ENCODE data around the gene NTN5. TPM values are rescaled to one million over a fixed set of nuclear protein-coding genes. Genes with fewer than 3 reads are reported as not detected.

Gene NTN5
- total and polyA plus RNA-seq, 9 of the 15 experiments (the other 6 are each of a cell fraction or from before 2014, with no cell fraction given), result not detected

DNA sequence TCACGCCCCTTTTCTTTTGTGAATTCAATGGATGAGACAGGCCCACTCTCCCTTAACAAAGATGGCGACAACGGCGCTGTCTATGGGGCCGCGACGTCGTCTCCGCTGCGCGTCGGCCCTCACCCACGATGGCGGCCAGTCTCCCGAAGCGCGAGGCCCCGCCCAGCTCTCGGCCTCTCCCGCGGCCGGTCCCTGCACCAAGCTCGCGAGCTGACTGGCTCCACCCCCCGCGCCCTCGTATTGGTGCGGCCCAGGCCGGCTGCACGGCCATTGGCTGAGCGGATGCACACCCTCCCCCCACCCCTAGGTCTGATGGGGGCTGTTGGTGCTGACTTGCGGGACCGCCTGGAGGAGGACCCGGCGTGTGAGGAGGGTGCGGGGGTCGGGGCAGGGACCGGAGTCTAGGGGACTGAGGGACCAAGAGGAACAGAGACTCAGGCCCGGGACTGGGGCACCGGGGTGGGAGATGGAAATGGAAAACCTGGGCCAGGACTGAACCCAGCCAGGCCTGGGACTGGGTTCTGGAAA is 48.7 kb downstream of the NTN5 start (continued):
- TF ChIP-seq ZNF561 (CRISPR knock-in tag; conservative IDR thresholded peaks at IDR 0.05), result no peak

DNA sequence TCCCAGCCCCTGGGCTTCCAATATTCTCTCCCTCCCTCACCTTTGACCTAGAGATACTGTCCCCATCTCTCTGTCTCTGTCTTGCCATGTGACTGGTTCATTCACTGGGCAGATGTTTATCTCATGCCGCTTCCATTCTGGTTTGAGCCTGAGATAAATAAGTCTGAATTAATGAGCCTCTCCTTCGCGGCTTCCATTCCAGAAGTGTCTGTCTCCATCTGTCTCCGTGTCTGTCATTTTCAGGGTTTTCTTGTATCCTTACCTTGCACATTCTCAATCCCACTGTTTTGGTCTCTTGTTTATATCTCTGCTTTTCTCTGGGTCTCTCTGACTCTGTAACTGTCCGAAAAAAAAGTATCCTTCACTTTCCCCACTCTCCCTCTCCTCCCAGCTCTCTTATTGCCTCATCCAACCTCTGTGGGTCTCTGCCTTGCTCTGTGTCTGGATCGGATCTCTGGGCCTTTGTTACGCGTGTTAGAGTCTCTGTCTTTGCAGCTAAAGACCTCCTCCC is 49.2 kb downstream of the NTN5 start:
- Histone ChIP-seq H3K9me3 (replicated peaks; ENCODE audit: control insufficient read depth, insufficient read depth, low read depth, low read length) (no peaks in the 10 kb centered on the region), H2AFZ (ENCODE audit: low read depth, low read length) (peak overlapping the region; percentile 93), H3K4me1 (replicated peaks in 1 of 2; ENCODE audit: control insufficient read depth in 2 of 2, insufficient read depth in 2 of 2, low read length in 2 of 2) (peaks cover 25 to 59% of the 10 kb centered on the region in 2 experiments), H3K4me3 (peak overlapping the region; percentile 21), H3K4me2 (ENCODE audit: insufficient read depth, low read length) (peak overlapping the region; percentile 84), H3K9me1 (ENCODE audit: control insufficient read depth, insufficient read depth, low read length) (no peaks in the 10 kb centered on the region), H3K36me3 (ENCODE audit: control insufficient read depth, insufficient read depth, low read length) (peaks cover 2% of the 10 kb centered on the region; the same call in 1 of the 3 replicates), H3K9ac (ENCODE audit: insufficient read depth in 1 of 2, low read depth in 2 of 2, low read length in 2 of 2) (peak overlapping the region; percentile 67 to 70), H3K27ac (ENCODE audit: extremely low read depth, low read depth, low read length) (peak overlapping the region; percentile 72), H4K20me1 (replicated peaks; ENCODE audit: control insufficient read depth, insufficient read depth, low read length) (no peaks in the 10 kb centered on the region), H3K27me3 (ENCODE audit: control insufficient read depth in 2 of 2, insufficient read depth in 2 of 2, low read length in 2 of 2) (no peaks in the 10 kb centered on the region), H3K79me2 (ENCODE audit: control insufficient read depth, insufficient read depth, low read length) (peaks cover 14% of the 10 kb centered on the region)
- DNase-seq (ENCODE audit: extremely low read depth in 1 of 4, low spot score in 3 of 4) (peak in 1 of 4 experiments; percentile 36), ATAC-seq (no peak), FAIRE-seq (peak; percentile 64)
- 8% methylated on average over 8 of the region's 8 CpGs for WGBS (ENCODE audit: insufficient coverage, low coverage, missing lambda C conversion rate)
- intact Hi-C loops (cut with micrococcal nuclease), result no loop called here
- ChIA-PET POLR2A (interaction anchor here (0.6 to 2.2 kb wide), 6 partner anchors 10 to 298 kb away, joined by 3 to 13 read pairs (median 4); partner anchors contain the start of gene EMP3), CTCF (ENCODE audit: low intra/inter-chr PET ratio) (no interaction called here)
- no TSS peak for BruUV-seq (replicated peaks)
- in situ Hi-C loops (cut with MboI), result no loop called here
- TF ChIP-seq YBX1 (IDR thresholded peaks at IDR 0.05), result no peak
- TF ChIP-seq, protein P1, sequence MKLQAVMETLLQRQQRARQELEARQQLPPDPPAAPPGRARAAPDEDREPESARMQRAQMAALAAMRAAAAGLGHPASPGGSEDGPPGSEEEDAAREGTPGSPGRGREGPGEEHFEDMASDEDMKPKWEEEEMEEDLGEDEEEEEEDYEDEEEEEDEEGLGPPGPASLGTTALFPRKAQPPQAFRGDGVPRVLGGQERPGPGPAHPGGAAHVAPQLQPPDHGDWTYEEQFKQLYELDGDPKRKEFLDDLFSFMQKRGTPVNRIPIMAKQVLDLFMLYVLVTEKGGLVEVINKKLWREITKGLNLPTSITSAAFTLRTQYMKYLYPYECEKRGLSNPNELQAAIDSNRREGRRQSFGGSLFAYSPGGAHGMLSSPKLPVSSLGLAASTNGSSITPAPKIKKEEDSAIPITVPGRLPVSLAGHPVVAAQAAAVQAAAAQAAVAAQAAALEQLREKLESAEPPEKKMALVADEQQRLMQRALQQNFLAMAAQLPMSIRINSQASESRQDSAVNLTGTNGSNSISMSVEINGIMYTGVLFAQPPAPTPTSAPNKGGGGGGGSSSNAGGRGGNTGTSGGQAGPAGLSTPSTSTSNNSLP (IDR thresholded peaks at IDR 0.05; ENCODE audit: borderline replicate concordance, low read depth, low read length), result no peak
- peak; percentile 80 for TF ChIP-seq NFRKB (IDR thresholded peaks at IDR 0.05; ENCODE audit: low read depth)
- TF ChIP-seq SMARCA4 (IDR thresholded peaks at IDR 0.05), result peak; percentile 45
- peak; percentile 63; the same call in 1 of the 2 replicates for TF ChIP-seq DPF2 (IDR thresholded peaks at IDR 0.05)
- no peak for TF ChIP-seq MBD2 (IDR thresholded peaks at IDR 0.05; ENCODE audit: borderline replicate concordance, low read depth)
- TF ChIP-seq, protein P2, sequence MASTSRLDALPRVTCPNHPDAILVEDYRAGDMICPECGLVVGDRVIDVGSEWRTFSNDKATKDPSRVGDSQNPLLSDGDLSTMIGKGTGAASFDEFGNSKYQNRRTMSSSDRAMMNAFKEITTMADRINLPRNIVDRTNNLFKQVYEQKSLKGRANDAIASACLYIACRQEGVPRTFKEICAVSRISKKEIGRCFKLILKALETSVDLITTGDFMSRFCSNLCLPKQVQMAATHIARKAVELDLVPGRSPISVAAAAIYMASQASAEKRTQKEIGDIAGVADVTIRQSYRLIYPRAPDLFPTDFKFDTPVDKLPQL (IDR thresholded peaks at IDR 0.05; ENCODE audit: extremely low read depth, insufficient read length), result no peak
- TF ChIP-seq SP1 (CRISPR knock-in tag; IDR thresholded peaks at IDR 0.05), result no peak
- 0 out of 2 replicates have a peak, but pooled peaks have one; percentile 21 for TF ChIP-seq HDAC2 (IDR thresholded peaks at IDR 0.05)
- TF ChIP-seq ZBED1 (IDR thresholded peaks at IDR 0.05), result no peak
- TF ChIP-seq ZNF184 (CRISPR knock-in tag; IDR thresholded peaks at IDR 0.05), result no peak
- peak; percentile 62; the same call in 1 of the 2 replicates for TF ChIP-seq NBN (IDR thresholded peaks at IDR 0.05; ENCODE audit: low read depth)
- TF ChIP-seq, protein P3, sequence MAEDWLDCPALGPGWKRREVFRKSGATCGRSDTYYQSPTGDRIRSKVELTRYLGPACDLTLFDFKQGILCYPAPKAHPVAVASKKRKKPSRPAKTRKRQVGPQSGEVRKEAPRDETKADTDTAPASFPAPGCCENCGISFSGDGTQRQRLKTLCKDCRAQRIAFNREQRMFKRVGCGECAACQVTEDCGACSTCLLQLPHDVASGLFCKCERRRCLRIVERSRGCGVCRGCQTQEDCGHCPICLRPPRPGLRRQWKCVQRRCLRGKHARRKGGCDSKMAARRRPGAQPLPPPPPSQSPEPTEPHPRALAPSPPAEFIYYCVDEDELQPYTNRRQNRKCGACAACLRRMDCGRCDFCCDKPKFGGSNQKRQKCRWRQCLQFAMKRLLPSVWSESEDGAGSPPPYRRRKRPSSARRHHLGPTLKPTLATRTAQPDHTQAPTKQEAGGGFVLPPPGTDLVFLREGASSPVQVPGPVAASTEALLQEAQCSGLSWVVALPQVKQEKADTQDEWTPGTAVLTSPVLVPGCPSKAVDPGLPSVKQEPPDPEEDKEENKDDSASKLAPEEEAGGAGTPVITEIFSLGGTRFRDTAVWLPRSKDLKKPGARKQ (CRISPR knock-in tag; IDR thresholded peaks at IDR 0.05), result no peak
- no peak for TF ChIP-seq SIN3B (IDR thresholded peaks at IDR 0.05; ENCODE audit: low read depth)
- no peak for TF ChIP-seq GABPB1 (CRISPR knock-in tag; IDR thresholded peaks at IDR 0.05)
- TF ChIP-seq CREB1 (IDR thresholded peaks at IDR 0.05), result no peak
- TF ChIP-seq CREB1 (CRISPR knock-in tag; IDR thresholded peaks at IDR 0.05), result no peak
- TF ChIP-seq NR4A1 (CRISPR knock-in tag; IDR thresholded peaks at IDR 0.05), result no peak
- no peak for TF ChIP-seq NR4A1 (tag; IDR thresholded peaks at IDR 0.05)
- TF ChIP-seq ZNF589 (CRISPR knock-in tag; IDR thresholded peaks at IDR 0.05; ENCODE audit: low read depth), result 0 out of 2 replicates have a peak, but pooled peaks have one; percentile 66
